Measurements from ENCODE around the gene PTGDS. TPM values are rescaled to one million over a fixed set of nuclear protein-coding genes. Genes with fewer than 3 reads are reported as not detected.

Gene PTGDS
- polyA plus RNA-seq, 1 donor from 2014 or later, result 2.0 TPM

DNA sequence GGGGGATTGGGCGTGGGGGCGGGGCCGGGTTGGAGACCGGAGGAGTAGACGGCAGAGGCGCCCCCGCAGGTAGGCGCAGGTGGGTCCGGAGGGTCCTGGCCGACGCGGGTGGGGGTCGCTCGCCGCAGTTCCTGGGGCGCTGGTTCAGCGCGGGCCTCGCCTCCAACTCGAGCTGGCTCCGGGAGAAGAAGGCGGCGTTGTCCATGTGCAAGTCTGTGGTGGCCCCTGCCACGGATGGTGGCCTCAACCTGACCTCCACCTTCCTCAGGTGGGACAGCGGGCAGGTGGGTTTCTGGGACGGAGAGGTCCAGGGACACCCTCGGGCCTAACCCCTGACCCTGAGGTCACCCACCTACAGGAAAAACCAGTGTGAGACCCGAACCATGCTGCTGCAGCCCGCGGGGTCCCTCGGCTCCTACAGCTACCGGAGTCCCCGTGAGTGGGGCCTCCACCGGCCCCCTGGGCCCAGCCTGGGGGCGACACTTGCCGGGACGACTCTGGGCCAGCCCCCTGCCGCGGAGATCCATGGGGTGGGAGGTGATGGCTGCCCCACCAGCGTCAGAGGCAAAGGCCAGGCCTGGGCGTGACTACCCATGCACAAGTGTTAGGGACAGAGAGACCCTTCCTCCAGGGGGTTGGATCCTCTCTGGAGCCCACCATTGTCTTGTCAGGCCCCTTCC lies 1.7 kb downstream of the PTGDS start:
- Histone ChIP-seq H3K9ac (ENCODE audit: low read length) (no peak overlapping the region), H3K4me2 (ENCODE audit: low read length) (no peak overlapping the region), H3K9me3 (ENCODE audit: low read length) (no peaks in the 10 kb centered on the region), H3K9me2 (ENCODE audit: insufficient read depth, low read length) (no peaks in the 10 kb centered on the region), H3K27me3 (ENCODE audit: insufficient read depth, low read depth, low read length) (peaks cover 19% of the 10 kb centered on the region), H3F3A (ENCODE audit: insufficient read depth, low read length, poor library complexity, severe bottlenecking) (no peaks in the 10 kb centered on the region), H3K4me3 (ENCODE audit: low read length) (no peak overlapping the region), H3K79me2 (replicated peaks; ENCODE audit: insufficient read depth, low read length) (no peaks in the 10 kb centered on the region), H2AFZ (ENCODE audit: low read depth, low read length) (no peak overlapping the region), H4K20me1 (ENCODE audit: insufficient read depth) (no peaks in the 10 kb centered on the region), H3K27ac (ENCODE audit: low read length) (no peak overlapping the region), H3K36me3 (ENCODE audit: insufficient read depth, low read length) (no peaks in the 10 kb centered on the region)
- TF ChIP-seq MXI1 (conservative IDR thresholded peaks at IDR 0.05; ENCODE audit: poor library complexity, severe bottlenecking) (no peak), EP300 (conservative IDR thresholded peaks at IDR 0.05; ENCODE audit: poor library complexity, severe bottlenecking) (no peak), SMC3 (conservative IDR thresholded peaks at IDR 0.05; ENCODE audit: poor library complexity) (no peak), TAF1 (IDR thresholded peaks at IDR 0.05; ENCODE audit: low read depth) (no peak), EZH2 (IDR thresholded peaks at IDR 0.05; ENCODE audit: borderline replicate concordance, insufficient read depth, low read length, poor library complexity, severe bottlenecking) (no peak), POLR2AphosphoS5 (IDR thresholded peaks at IDR 0.05) (no peak), RAD21 (conservative IDR thresholded peaks at IDR 0.05) (no peak)
- TF ChIP-seq, protein P1, sequence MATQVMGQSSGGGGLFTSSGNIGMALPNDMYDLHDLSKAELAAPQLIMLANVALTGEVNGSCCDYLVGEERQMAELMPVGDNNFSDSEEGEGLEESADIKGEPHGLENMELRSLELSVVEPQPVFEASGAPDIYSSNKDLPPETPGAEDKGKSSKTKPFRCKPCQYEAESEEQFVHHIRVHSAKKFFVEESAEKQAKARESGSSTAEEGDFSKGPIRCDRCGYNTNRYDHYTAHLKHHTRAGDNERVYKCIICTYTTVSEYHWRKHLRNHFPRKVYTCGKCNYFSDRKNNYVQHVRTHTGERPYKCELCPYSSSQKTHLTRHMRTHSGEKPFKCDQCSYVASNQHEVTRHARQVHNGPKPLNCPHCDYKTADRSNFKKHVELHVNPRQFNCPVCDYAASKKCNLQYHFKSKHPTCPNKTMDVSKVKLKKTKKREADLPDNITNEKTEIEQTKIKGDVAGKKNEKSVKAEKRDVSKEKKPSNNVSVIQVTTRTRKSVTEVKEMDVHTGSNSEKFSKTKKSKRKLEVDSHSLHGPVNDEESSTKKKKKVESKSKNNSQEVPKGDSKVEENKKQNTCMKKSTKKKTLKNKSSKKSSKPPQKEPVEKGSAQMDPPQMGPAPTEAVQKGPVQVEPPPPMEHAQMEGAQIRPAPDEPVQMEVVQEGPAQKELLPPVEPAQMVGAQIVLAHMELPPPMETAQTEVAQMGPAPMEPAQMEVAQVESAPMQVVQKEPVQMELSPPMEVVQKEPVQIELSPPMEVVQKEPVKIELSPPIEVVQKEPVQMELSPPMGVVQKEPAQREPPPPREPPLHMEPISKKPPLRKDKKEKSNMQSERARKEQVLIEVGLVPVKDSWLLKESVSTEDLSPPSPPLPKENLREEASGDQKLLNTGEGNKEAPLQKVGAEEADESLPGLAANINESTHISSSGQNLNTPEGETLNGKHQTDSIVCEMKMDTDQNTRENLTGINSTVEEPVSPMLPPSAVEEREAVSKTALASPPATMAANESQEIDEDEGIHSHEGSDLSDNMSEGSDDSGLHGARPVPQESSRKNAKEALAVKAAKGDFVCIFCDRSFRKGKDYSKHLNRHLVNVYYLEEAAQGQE (IDR thresholded peaks at IDR 0.05; ENCODE audit: borderline replicate concordance), result no peak
- TF ChIP-seq, protein P2, sequence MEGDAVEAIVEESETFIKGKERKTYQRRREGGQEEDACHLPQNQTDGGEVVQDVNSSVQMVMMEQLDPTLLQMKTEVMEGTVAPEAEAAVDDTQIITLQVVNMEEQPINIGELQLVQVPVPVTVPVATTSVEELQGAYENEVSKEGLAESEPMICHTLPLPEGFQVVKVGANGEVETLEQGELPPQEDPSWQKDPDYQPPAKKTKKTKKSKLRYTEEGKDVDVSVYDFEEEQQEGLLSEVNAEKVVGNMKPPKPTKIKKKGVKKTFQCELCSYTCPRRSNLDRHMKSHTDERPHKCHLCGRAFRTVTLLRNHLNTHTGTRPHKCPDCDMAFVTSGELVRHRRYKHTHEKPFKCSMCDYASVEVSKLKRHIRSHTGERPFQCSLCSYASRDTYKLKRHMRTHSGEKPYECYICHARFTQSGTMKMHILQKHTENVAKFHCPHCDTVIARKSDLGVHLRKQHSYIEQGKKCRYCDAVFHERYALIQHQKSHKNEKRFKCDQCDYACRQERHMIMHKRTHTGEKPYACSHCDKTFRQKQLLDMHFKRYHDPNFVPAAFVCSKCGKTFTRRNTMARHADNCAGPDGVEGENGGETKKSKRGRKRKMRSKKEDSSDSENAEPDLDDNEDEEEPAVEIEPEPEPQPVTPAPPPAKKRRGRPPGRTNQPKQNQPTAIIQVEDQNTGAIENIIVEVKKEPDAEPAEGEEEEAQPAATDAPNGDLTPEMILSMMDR (IDR thresholded peaks at IDR 0.05; ENCODE audit: poor library complexity, severe bottlenecking), result no peak

DNA sequence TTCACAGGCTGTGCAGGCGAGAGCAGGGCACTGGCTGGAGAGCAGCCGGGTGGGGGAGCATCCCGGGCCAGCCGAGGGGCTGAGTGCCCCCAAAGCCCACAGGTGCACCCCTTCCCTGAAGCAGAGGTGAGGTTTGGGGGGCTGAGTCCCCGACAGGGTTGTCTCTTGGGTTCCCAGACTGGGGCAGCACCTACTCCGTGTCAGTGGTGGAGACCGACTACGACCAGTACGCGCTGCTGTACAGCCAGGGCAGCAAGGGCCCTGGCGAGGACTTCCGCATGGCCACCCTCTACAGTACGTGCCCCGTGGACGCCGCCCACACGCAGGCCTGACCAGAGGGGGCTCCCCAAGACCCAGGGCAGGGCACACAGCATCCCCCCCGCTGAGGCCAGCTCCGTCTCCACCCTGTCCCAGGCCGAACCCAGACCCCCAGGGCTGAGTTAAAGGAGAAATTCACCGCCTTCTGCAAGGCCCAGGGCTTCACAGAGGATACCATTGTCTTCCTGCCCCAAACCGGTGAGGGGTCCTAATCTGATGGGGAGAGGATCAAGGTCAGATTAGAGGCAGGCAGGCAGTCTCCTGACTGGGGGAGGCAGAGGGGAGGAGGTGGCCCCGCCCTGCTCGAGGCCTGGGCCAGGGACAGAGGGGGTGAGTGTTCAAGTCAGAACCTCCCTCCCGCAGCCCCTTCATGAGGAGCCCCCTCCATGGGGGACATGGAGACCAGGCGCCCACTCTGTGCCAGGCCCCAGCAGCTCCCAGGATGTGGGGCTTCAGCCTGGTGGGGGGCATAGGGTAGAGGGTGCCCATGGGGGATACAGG lies 2.7 kb downstream of the PTGDS start:
- no peak overlapping the region for H3K9ac ChIP-seq (ENCODE audit: low read length)

More for the DNA sequence above, 2.7 kb downstream of the PTGDS start:
- Histone ChIP-seq H3K4me2 (ENCODE audit: low read length) (no peak overlapping the region), H3K4me3 (ENCODE audit: low read length) (no peak overlapping the region), H3K9me3 (ENCODE audit: low read length) (no peaks in the 10 kb centered on the region), H3K79me2 (replicated peaks; ENCODE audit: insufficient read depth, low read length) (no peaks in the 10 kb centered on the region), H3K27me3 (ENCODE audit: insufficient read depth, low read depth, low read length) (peaks cover 29% of the 10 kb centered on the region), H3K9me2 (ENCODE audit: insufficient read depth, low read length) (no peaks in the 10 kb centered on the region), H2AFZ (ENCODE audit: low read depth, low read length) (no peak overlapping the region), H3F3A (ENCODE audit: insufficient read depth, low read length, poor library complexity, severe bottlenecking) (no peaks in the 10 kb centered on the region), H4K20me1 (ENCODE audit: insufficient read depth) (no peaks in the 10 kb centered on the region), H3K36me3 (ENCODE audit: insufficient read depth, low read length) (no peaks in the 10 kb centered on the region), H3K27ac (ENCODE audit: low read length) (no peak overlapping the region)
- TF ChIP-seq, protein P1 (IDR thresholded peaks at IDR 0.05; ENCODE audit: borderline replicate concordance), result no peak
- no peak for TF ChIP-seq MXI1 (conservative IDR thresholded peaks at IDR 0.05; ENCODE audit: poor library complexity, severe bottlenecking)
- TF ChIP-seq POLR2AphosphoS5 (IDR thresholded peaks at IDR 0.05), result no peak
- no peak for TF ChIP-seq TAF1 (IDR thresholded peaks at IDR 0.05; ENCODE audit: low read depth)
- TF ChIP-seq, protein P2 (IDR thresholded peaks at IDR 0.05; ENCODE audit: poor library complexity, severe bottlenecking), result no peak
- TF ChIP-seq EZH2 (IDR thresholded peaks at IDR 0.05; ENCODE audit: borderline replicate concordance, insufficient read depth, low read length, poor library complexity, severe bottlenecking), result no peak
- no peak for TF ChIP-seq SMC3 (conservative IDR thresholded peaks at IDR 0.05; ENCODE audit: poor library complexity)
- TF ChIP-seq RAD21 (conservative IDR thresholded peaks at IDR 0.05), result no peak
- TF ChIP-seq EP300 (conservative IDR thresholded peaks at IDR 0.05; ENCODE audit: poor library complexity, severe bottlenecking), result no peak

All from neural cell (in vitro differentiated cells).